B cell (primary cell): Measurements from ENCODE around the gene EBF3.

ENCODE experiments used
- CTCF ChIP-seq: fragments of 200-600 bp; IDR thresholded peaks from one replicate; pipeline ENCODE4 v1.8.0; 2022; ENCODE audit warnings: antibody characterized with exemption, mild to moderate bottlenecking
- EZH2 ChIP-seq: IDR thresholded peaks from 2 replicates; pipeline ENCODE4 v1.6.1; 2012; ENCODE audit warnings: borderline replicate concordance, low read depth, mild to moderate bottlenecking, moderate library complexity, low read length; ENCODE audit not compliant: insufficient read depth, poor library complexity, severe bottlenecking

- TF ChIP-seq CTCF, result no peak
- TF ChIP-seq EZH2, result no peak
Measured at GRCh38 chr10:129982825-129983224, 18.8 kb upstream of the EBF3 start.
